Neuronal stem cell (in vitro differentiated cells): Measurements from ENCODE around the gene LCN9.

ENCODE experiments used
- DNase-seq: peaks from one replicate; pipeline ENCODE4 v3.0.0-alpha.2; 2013; ENCODE audit warnings: low spot score
- H2AFZ ChIP-seq: one replicate; pipeline ENCODE4 v1.6.1; 2013; ENCODE audit warnings: mild to moderate bottlenecking, low read length, inconsistent platforms
- H2AK5ac ChIP-seq: 2 replicates; pipeline ENCODE4 v1.6.1; 2013; ENCODE audit warnings: low read depth, mild to moderate bottlenecking, inconsistent platforms, low read length, moderate library complexity, mixed read lengths
- H2BK120ac ChIP-seq: 2 replicates; pipeline ENCODE4 v1.6.1; 2013; ENCODE audit warnings: low read depth, mild to moderate bottlenecking, inconsistent platforms, low read length, moderate library complexity, mixed read lengths
- H2BK12ac ChIP-seq: one replicate; pipeline ENCODE4 v1.6.1; 2013; ENCODE audit warnings: low read length, inconsistent platforms
- H2BK15ac ChIP-seq: 2 replicates; pipeline ENCODE4 v1.6.1; 2013; ENCODE audit warnings: mild to moderate bottlenecking, low read length, inconsistent platforms, mixed read lengths
- H2BK5ac ChIP-seq: one replicate; pipeline ENCODE4 v1.6.1; 2013; ENCODE audit warnings: inconsistent platforms, mild to moderate bottlenecking, low read length, moderate library complexity
- H3K14ac ChIP-seq: one replicate; pipeline ENCODE4 v1.6.1; 2013; ENCODE audit warnings: low read length, inconsistent platforms
- H3K18ac ChIP-seq: 2 replicates; pipeline ENCODE4 v1.6.1; 2013; ENCODE audit warnings: low read length, inconsistent platforms
- H3K23ac ChIP-seq: 2 replicates; pipeline ENCODE4 v1.6.1; 2013; ENCODE audit warnings: low read depth, mild to moderate bottlenecking, mixed read lengths, low read length, inconsistent platforms; ENCODE audit not compliant: poor library complexity
- H3K27ac ChIP-seq: replicated peaks from 3 replicates; pipeline ENCODE4 v1.5.1; 2013; ENCODE audit warnings: low read length, inconsistent platforms
- H3K27me3 ChIP-seq, 3 experiments: 2 replicates each; pipeline ENCODE4 v1.6.1; 2013; ENCODE audit warnings: low read length in 3 of 3, mild to moderate bottlenecking in 2 of 3, inconsistent platforms in 1 of 3, low read depth in 1 of 3, mixed read lengths in 1 of 3, moderate library complexity in 1 of 3; ENCODE audit not compliant: control insufficient read depth in 3 of 3, insufficient read depth in 3 of 3
- H3K36me3 ChIP-seq, 2 donors: replicated peaks in 1 of 2; 2 replicates each; pipeline ENCODE4 v1.6.1; 2013; ENCODE audit warnings: low read length in 2 of 2; ENCODE audit not compliant: control insufficient read depth in 2 of 2, insufficient read depth in 2 of 2
- H3K4ac ChIP-seq: 2 replicates; pipeline ENCODE4 v1.6.1; 2013; ENCODE audit warnings: inconsistent platforms, mild to moderate bottlenecking, low read length, moderate library complexity
- H3K4me1 ChIP-seq, 2 donors: 1 replicate in 1 of 2; 2 replicates in 1 of 2; pipeline ENCODE4 v1.6.1; 2013; ENCODE audit warnings: low read length in 2 of 2, low read depth in 1 of 2; ENCODE audit not compliant: control insufficient read depth in 2 of 2, insufficient read depth in 1 of 2
- H3K4me2 ChIP-seq: one replicate; pipeline ENCODE4 v1.6.1; 2013; ENCODE audit warnings: mild to moderate bottlenecking, low read length, inconsistent platforms; ENCODE audit not compliant: insufficient read depth, poor library complexity, severe bottlenecking
- H3K4me3 ChIP-seq, 2 donors: 2 replicates each; pipeline ENCODE4 v1.5.1; 2013; ENCODE audit warnings: low read length in 2 of 2, mild to moderate bottlenecking in 2 of 2, inconsistent platforms in 1 of 2, moderate library complexity in 1 of 2
- H3K79me1 ChIP-seq: one replicate; pipeline ENCODE4 v1.6.1; 2013; ENCODE audit warnings: low read depth, mild to moderate bottlenecking, inconsistent platforms, low read length, moderate library complexity
- H3K9ac ChIP-seq: one replicate; pipeline ENCODE4 v1.6.1; 2013; ENCODE audit warnings: mild to moderate bottlenecking, low read depth, low read length, inconsistent platforms; ENCODE audit not compliant: poor library complexity
- H3K9me3 ChIP-seq, 2 donors: replicated peaks in 1 of 2; 2 replicates each; pipeline versions ENCODE3 to v1.6.1; 2013; ENCODE audit warnings: low read length in 2 of 2, mild to moderate bottlenecking in 2 of 2, inconsistent platforms in 1 of 2, low read depth in 1 of 2, mixed read lengths in 1 of 2, moderate library complexity in 1 of 2; ENCODE audit not compliant: control insufficient read depth in 2 of 2, insufficient read depth in 1 of 2
- H4K8ac ChIP-seq: one replicate; pipeline ENCODE4 v1.6.1; 2013; ENCODE audit warnings: low read depth, mild to moderate bottlenecking, inconsistent platforms, low read length, moderate library complexity
- H4K91ac ChIP-seq: one replicate; pipeline ENCODE4 v1.6.1; 2013; ENCODE audit warnings: low read length, low read depth, mild to moderate bottlenecking, inconsistent platforms; ENCODE audit not compliant: poor library complexity
- WGBS, 2 donors: extraction: QIAGEN DNeasy Blood & Tissue Kit; methylation state at CpG; one replicate each; pipeline ENCODE4 v1.1.7; 2013; ENCODE audit warnings: missing lambda C conversion rate in 2 of 2, mixed read lengths in 1 of 2; ENCODE audit not compliant: insufficient read length in 2 of 2, insufficient replicate concordance in 1 of 2; ENCODE audit errors: extremely low coverage in 2 of 2; 5-methylcytosine and 5-hydroxymethylcytosine counted together

LCN9 gene

GRCh38 chr9:135617991-135618411 is 45.1 kb upstream of the LCN9 start:
- H3K18ac ChIP-seq = no peak overlapping the region
- no peaks in the 10 kb centered on the region for H3K79me1 ChIP-seq
- peaks cover 0 to 53% (median 0%) of the 10 kb centered on the region in 3 experiments for H3K27me3 ChIP-seq
- WGBS, 2 donors = no CpG with 5 or more reads among the region's 13 CpGs
- H3K27ac ChIP-seq = no peak overlapping the region
- H2AFZ ChIP-seq = no peak overlapping the region
- H3K36me3 ChIP-seq = no peaks in the 10 kb centered on the region
- H3K23ac ChIP-seq = no peak overlapping the region
- H4K8ac ChIP-seq = no peak overlapping the region
- peak overlapping the region in 1 of 2 donors; percentile 10 for H3K4me3 ChIP-seq
- no peak overlapping the region for H2BK120ac ChIP-seq
- H2BK5ac ChIP-seq = no peak overlapping the region
- peak overlapping the region; percentile 2 for H2AK5ac ChIP-seq
- no peak overlapping the region for H3K4me2 ChIP-seq
- H3K4me1 ChIP-seq = no peaks in the 10 kb centered on the region
- no peak overlapping the region for H2BK12ac ChIP-seq
- DNase-seq = no peak
- H2BK15ac ChIP-seq = no peak overlapping the region
- H4K91ac ChIP-seq = no peak overlapping the region
- H3K4ac ChIP-seq = no peak overlapping the region
- no peak overlapping the region for H3K14ac ChIP-seq
- no peak overlapping the region for H3K9ac ChIP-seq
- no peaks in the 10 kb centered on the region for H3K9me3 ChIP-seq

- WGBS, 2 donors = no CpG with 5 or more reads among the region's 8 CpGs
Measured at GRCh38 chr9:135618866-135619598, 44.1 kb upstream of the LCN9 start.

GRCh38 chr9:135619599-135619886 is 43.6 kb upstream of the LCN9 start:
- Histone ChIP-seq H2BK12ac (no peak overlapping the region), H4K8ac (no peak overlapping the region), H3K9ac (no peak overlapping the region), H3K14ac (no peak overlapping the region), H3K18ac (peak overlapping the region; percentile 28), H2BK15ac (peak overlapping the region; percentile 17), H3K36me3 (no peaks in the 10 kb centered on the region), H3K79me1 (no peaks in the 10 kb centered on the region), H3K27me3 (peaks cover 0 to 45% (median 0%) of the 10 kb centered on the region in 3 experiments), H2BK120ac (no peak overlapping the region), H3K4ac (no peak overlapping the region), H3K27ac (no peak overlapping the region), H3K4me1 (no peaks in the 10 kb centered on the region), H3K4me3 (no peak overlapping the region), H3K4me2 (no peak overlapping the region), H2BK5ac (no peak overlapping the region), H4K91ac (no peak overlapping the region), H3K23ac (no peak overlapping the region), H3K9me3 (no peaks in the 10 kb centered on the region), H2AFZ (no peak overlapping the region), H2AK5ac (peak overlapping the region; percentile 94)
- WGBS, 2 donors = no CpG with 5 or more reads among the region's 10 CpGs
- no peak for DNase-seq

More at GRCh38 chr9:135618866-135619598, 44.1 kb upstream of the LCN9 start:
- no peak overlapping the region for H3K27ac ChIP-seq
- peak overlapping the region; percentile 94 for H2AK5ac ChIP-seq
- no peak overlapping the region for H3K9ac ChIP-seq
- peaks cover 0 to 50% (median 0%) of the 10 kb centered on the region in 3 experiments for H3K27me3 ChIP-seq
- peak overlapping the region; percentile 37 for H3K23ac ChIP-seq
- no peak overlapping the region for H2BK5ac ChIP-seq
- H2BK12ac ChIP-seq = peak overlapping the region; percentile 58
- no peak overlapping the region for H2BK120ac ChIP-seq
- H3K4ac ChIP-seq = no peak overlapping the region
- H3K4me3 ChIP-seq = no peak overlapping the region
- peak overlapping the region; percentile 71 for H3K14ac ChIP-seq
- no peaks in the 10 kb centered on the region for H3K36me3 ChIP-seq
- H3K9me3 ChIP-seq = no peaks in the 10 kb centered on the region
- no peaks in the 10 kb centered on the region for H3K4me1 ChIP-seq
- H4K91ac ChIP-seq = no peak overlapping the region
- no peak overlapping the region for H3K4me2 ChIP-seq
- no peak overlapping the region for H2AFZ ChIP-seq
- no peak for DNase-seq
- H3K79me1 ChIP-seq = no peaks in the 10 kb centered on the region
- peak overlapping the region; percentile 28 for H3K18ac ChIP-seq
- H4K8ac ChIP-seq = no peak overlapping the region
- H2BK15ac ChIP-seq = peak overlapping the region; percentile 85

- Histone ChIP-seq H2BK12ac (no peak overlapping the region), H3K14ac (no peak overlapping the region), H3K79me1 (no peaks in the 10 kb centered on the region), H3K27me3 (peaks cover 0 to 41% (median 0%) of the 10 kb centered on the region in 3 experiments), H3K27ac (no peak overlapping the region), H2AFZ (no peak overlapping the region), H3K4ac (no peak overlapping the region), H2BK5ac (no peak overlapping the region), H3K18ac (no peak overlapping the region), H2BK15ac (no peak overlapping the region), H3K4me2 (no peak overlapping the region), H2AK5ac (no peak overlapping the region), H3K4me3 (no peak overlapping the region), H3K36me3 (no peaks in the 10 kb centered on the region), H4K91ac (no peak overlapping the region), H3K4me1 (no peaks in the 10 kb centered on the region), H3K23ac (no peak overlapping the region), H3K9me3 (no peaks in the 10 kb centered on the region), H4K8ac (no peak overlapping the region), H2BK120ac (no peak overlapping the region), H3K9ac (no peak overlapping the region)
- no CpG with 5 or more reads among the region's 7 CpGs for WGBS, 2 donors
- no peak for DNase-seq
Measured at GRCh38 chr9:135620558-135620957, 42.6 kb upstream of the LCN9 start.
